Right lung (tissue), 5 donors: ENCODE data around the gene PAK6. TPM values are rescaled to one million over a fixed set of nuclear protein-coding genes. Genes with fewer than 3 reads are reported as not detected.

ENCODE experiments used
- DNase-seq, 2 donors: peaks; one replicate each; pipeline ENCODE4 v3.0.0-alpha.2; 2013
- polyA plus RNA-seq, 5 donors: library from polyadenylated mRNA; unstranded; fragments of 120-200 nt; gene quantifications; one replicate each; pipeline versions ENCODE4 v1.2.1 to v1.2.3, GENCODE V29; 2013; ENCODE audit warnings: inconsistent platforms in 1 of 5, low replicate concordance in 1 of 5; ENCODE audit not compliant: insufficient read length in 5 of 5, insufficient read depth in 1 of 5

PAK6 gene
- polyA plus RNA-seq, 5 donors = 4.8 to 8.8 (median 6.0) TPM

GRCh38 chr15:40274350-40275274 is 35.7 kb downstream of the PAK6 start:
- DNase-seq = peak; percentile 64 to 70

DNA sequence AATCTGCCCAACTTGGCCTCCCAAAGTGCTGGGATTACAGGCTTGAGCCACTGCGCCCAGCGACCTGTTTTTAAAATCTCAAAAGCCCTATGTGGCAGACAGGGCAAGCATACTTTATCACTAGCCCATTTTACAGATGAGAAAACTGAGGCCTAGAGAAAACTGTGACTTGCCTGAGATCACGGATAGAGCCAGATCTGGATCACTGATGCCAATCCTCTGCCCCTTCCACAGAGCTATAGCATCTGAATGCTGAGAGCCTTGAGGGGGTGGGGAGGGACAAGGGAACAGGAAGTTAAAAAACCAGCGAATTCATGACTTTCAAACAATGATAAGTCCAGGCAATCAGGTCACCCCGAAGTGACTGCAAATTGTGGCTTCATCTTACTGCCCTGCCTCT is 36.7 kb downstream of the PAK6 start:
- no peak for DNase-seq

GRCh38 chr15:40275954-40276353 is 37.1 kb downstream of the PAK6 start:
- no peak for DNase-seq

- DNase-seq = no peak
Measured at GRCh38 chr15:40276927-40277326, 38.1 kb downstream of the PAK6 start.

- DNase-seq = no peak
Measured at GRCh38 chr15:40277471-40277870, 38.6 kb downstream of the PAK6 start.

GRCh38 chr15:40278026-40278425 is 39.2 kb downstream of the PAK6 start:
- no peak for DNase-seq

DNA sequence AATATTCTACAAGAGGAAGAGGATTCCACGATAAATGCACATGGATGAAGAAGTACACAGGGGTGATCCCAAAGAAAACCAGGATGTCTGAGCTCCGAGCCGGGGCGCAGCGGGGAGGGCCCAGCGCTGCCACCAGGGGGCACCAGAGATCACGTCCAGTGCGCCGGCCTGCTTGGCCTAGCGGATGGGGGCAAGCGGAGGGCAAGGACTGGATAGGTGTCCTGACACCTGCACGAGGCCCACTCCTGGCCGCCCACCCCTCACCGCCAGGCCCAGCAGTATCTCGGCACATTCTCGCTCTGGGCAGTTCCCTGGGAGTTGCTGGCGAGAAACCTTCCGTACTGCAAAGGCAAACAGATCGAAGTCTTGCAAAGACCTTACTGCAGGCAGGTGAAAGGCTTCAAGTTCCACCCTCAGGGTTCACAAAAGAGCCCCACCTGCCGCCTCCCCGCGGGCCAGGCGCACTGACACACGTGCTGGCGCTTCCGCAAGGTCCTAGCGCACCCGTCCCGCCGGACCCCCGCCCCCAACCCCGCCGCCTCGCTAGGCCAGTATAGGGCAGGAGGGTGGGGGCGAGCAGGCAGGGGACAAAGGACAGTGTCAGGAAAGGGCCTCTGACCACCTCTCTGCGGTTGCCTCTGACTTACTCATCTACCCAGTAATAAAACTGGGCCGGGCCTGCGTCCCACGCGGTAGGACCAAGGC is 40.7 kb downstream of the PAK6 start:
- DNase-seq = peak; percentile 63 to 64

- DNase-seq = no peak
Measured at GRCh38 chr15:40280260-40281056, 41.6 kb downstream of the PAK6 start.

DNA sequence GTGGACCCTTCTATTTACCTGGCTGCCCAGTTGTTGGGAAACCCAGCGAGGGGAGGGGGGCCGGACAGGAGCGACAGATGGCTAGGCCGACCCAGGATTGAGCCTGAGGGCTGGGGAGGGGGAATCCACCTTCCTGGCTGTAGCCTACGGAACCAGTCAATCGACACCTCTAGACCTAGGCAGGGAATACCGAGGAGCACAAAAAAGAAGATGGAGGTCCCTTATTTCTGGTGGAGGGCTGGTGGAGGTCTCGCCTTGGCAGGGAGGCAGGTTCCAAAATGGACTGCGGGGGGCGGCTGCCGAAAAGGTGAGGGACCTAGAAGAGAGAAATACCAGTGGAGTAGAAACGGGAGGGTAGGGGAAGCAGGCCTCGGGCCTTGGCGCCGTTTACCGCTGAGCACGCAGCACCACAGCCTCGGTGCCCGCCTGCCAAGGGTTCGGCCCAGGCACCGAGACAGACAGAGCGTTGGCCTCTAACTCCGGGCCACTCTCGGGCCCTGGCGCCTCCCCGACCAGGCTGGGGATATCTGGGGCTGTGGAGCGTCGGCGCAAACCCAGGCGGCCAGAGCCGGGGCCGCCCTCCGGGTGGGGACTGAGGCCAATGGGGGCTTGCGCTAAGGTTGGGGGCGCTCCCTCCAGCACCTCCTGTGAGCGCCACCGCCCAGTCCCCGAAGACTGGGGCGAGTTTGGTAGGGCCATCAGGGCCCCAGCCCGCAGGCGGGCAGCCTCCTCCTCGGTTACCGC is 42.4 kb downstream of the PAK6 start:
- DNase-seq = no peak

- no peak for DNase-seq
Measured at GRCh38 chr15:40281801-40282146, 42.9 kb downstream of the PAK6 start.

- no peak for DNase-seq
Measured at GRCh38 chr15:40282147-40282868, 43.4 kb downstream of the PAK6 start.

DNA sequence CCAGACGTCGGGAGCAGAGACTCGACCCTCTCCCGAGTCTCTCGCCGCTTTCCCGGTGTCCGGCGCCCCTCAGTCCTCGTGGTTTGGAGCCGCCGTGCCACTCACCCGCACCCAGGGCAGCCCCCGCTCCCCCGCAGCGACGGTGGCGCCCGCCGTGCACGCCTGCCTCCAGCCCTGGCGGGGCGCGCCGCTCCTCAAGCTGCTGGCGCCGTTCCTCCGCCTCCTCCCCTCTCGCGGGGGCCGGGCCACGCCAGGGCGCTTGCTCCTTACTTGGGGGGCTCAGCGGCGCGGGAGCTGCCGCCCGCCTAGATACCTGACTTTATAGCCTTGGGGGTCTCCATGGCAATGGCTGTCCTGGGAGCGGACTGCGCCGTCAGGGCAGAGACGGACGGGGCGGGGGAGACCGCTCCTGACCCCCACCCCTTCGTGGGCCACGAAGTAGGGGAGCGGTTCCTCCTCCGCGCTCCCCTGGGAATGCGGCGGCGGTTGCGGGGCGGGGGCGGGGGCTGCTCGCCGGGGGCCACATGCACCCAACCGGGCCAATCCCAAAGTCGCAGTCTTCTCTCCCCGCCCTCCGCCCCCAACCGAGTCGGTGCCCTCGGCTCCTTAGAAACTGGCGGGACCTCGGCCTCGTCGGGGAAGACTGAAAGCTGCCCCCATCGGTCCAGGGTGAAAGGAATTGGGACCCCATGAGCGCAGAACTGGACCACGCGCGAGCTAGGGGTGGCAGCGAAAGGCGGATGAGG is 44.2 kb downstream of the PAK6 start, which contains the start of gene ANKRD63:
ANKRD63 (minus strand) TSS at position 196 of the 746 bp plus-strand sequence. CDS start 478 bp downstream, outside the sequence.
- no peak for DNase-seq

DNA sequence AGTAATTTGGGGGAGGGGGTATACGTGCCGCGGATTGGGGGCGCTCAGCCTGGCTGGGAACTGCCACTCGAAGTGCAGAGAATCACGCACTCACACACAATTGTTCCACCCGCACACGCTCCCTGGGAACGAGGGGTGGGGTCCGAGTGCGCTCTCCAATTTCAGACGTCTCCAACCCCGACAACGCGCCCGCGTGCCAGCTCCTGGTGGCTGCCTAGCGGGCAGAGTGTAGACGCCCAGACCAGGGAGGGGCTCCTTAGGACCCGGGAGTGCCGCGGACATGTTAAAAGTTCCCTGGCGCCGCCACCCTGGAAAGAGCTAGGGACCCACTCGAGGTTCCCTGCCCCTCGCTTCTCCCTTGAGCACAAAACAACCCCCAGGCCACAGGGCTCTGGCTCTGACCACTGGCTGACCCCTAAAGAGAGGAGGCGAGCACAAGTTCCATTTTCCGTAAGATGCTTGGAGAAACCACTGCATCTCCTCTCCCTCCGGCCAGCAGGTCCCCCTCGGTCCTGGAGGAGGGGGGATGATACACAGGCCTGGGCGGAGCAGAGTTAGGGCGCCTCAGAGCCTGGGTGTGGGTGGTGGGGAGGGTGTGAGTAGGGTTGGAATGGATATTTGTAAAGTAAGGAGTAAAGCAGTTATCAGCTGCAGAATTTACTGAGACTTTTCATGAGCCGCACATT is 44.9 kb downstream of the PAK6 start:
- no peak for DNase-seq

DNA sequence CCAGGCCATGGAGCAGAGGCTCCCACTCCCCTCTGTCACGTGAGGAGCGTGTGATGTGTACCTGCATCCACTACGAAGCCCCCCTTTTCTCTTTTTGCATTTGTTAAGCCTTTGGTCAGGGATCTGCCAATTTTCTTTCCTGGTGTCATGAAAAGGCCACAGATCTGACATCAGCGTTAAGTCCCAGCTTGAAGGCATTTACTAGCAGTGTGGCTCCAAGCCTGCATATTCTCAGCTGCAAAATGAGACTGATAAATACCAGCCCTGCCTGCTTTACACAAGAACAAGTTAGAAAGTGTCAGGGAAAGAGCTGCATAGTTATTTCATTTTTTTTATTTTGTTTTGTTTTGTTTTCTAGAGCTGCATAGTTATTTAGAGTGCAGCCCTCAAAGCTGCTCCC is 46.3 kb downstream of the PAK6 start:
- DNase-seq = peak; percentile 65 to 77

DNA sequence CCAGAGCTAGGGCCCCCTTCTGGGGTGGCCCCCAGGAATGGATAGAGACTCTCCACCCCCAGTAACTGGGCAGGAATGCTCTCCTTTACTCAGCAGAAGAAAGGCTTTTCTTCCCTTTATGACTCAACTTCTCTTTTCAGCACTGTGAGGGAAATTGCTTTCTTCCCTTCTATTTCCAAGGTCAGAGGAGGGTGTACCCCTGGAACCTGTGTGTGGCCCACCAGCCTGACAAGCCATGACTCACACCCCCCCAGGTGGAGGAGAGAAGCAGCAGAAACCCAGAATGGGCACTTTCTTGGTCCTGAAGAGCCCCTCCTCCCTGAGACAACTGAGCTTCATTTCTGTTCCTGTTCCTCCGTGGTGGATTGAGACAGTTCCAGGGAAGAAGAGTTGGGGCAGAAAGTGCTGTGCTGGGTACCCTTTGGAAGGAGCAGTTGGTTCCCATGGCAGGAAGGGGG is 46.7 kb downstream of the PAK6 start:
- DNase-seq = no peak

DNA sequence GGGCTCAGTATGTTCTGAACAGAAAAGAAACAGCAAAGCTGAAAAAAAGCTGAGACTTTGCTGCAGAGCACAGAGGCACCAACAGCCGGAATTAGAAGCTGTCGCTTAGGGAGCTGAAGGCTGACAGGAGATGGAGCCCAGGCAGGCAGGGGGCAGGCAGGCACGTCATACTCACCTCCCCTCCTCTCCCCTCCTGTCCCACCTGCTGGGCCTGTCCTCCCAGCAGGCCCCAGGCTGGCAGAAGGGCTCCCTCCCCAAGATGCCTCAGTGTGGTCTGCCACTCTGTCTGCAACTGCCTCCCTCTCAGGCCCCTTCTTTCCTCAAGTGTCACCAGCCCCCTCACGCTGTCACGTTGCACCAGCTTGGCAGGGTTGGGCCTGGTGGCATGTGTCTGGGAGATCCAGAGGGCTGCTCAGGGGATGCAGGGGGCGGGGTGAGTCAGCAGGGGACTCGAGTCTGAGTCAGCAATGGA is 47.2 kb downstream of the PAK6 start:
- no peak for DNase-seq

GRCh38 chr15:40286794-40287193 is 47.9 kb downstream of the PAK6 start:
- no peak for DNase-seq

GRCh38 chr15:40287505-40287904 is 48.6 kb downstream of the PAK6 start:
- DNase-seq = no peak

GRCh38 chr15:40287968-40288367 is 49.1 kb downstream of the PAK6 start:
- no peak for DNase-seq
